Measurements from ENCODE around the gene SEMA5B.

DNA sequence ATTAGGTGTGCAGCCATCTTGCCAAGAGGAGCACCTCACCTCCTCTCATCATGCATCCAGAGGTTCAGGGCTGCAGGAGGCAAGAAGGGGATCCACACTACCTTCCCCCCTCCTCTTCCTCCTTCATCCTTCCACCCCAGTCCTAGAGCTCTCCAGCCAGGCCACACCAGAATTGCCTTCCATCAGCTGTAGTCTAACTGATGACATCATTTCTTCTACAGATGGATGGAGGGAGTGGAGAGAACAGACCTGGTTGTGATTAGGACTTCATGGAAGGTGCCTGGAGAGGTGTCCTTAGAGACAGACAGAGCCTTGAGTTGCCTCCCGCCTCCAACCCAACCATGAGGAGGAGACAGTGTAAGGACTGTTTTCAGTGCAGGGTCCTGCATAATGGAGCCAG lies 14.9 kb downstream of the SEMA5B start:
- TF ChIP-seq, protein P1, sequence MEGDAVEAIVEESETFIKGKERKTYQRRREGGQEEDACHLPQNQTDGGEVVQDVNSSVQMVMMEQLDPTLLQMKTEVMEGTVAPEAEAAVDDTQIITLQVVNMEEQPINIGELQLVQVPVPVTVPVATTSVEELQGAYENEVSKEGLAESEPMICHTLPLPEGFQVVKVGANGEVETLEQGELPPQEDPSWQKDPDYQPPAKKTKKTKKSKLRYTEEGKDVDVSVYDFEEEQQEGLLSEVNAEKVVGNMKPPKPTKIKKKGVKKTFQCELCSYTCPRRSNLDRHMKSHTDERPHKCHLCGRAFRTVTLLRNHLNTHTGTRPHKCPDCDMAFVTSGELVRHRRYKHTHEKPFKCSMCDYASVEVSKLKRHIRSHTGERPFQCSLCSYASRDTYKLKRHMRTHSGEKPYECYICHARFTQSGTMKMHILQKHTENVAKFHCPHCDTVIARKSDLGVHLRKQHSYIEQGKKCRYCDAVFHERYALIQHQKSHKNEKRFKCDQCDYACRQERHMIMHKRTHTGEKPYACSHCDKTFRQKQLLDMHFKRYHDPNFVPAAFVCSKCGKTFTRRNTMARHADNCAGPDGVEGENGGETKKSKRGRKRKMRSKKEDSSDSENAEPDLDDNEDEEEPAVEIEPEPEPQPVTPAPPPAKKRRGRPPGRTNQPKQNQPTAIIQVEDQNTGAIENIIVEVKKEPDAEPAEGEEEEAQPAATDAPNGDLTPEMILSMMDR (IDR thresholded peaks at IDR 0.05) = no peak
- no peak for TF ChIP-seq POLR2A (IDR thresholded peaks at IDR 0.05)
